ENCODE results near the gene PROKR2. TPM values are rescaled to one million over a fixed set of nuclear protein-coding genes. Genes with fewer than 3 reads are reported as not detected.

Gene PROKR2
- total RNA-seq: not detected in 2 replicates

DNA sequence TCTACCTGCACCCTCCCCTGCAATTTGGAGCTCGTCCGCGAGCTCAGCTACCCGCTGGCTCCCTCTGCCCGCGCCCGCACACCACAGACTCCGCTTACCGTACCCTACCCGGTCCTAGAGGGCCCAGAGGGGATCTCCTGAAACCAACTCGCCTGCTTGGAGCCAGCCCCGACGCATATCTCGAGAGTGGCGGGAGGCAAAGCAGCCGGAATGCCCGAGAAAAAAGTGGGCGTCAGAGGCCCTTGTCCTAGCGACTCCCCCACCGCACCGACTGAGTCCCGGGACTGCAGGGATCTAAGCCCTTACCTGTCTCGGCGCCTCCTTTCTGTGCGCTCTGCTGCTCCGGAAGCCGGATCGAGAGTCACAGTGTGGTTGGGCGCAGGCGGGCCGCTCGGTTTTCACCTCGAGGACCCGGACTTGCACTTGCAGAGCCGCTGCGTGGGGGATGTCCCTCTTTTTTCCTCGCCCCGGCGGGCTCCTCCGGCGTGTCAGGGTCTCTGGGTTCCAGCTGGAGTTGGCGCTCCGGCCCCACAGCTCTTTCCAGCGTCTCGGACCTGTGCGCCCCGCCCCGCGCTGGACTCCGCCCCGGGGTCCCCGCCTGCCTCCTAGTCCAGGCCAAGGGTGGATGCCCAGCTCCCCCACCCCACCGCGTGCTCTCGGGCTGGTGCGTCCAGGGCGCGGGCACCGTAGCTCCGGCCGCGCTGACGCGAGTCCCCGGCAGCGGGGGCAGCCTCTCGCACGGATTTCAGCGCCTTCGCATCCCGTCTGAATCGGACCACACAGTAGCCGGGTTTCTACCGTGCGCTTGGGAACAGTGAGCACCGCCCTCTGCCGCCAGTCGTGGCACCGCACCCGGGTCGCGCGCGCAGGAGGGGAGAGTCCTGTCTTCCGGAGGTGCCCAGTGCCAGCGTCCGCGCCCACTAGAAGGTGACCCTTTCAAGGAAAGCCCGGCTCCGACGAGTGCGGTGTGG, at the start of gene PROKR2:
Gene PROKR2 (minus strand): TSS at position 767 of the 971 bp plus-strand sequence. CDS start 2,585 bp downstream, outside the sequence.

Other genes with a start within 250 kb of the PROKR2 start
- gene TMEM230, start 203.9 kb downstream of the PROKR2 start, total RNA-seq: 96.3 and 100 TPM in 2 replicates
- gene PCNA, start 197.0 kb downstream of the PROKR2 start, total RNA-seq: 257 and 279 TPM in 2 replicates
- 9.5 and 9.6 TPM in 2 replicates for gene CDS2, start 189.9 kb downstream of the PROKR2 start, total RNA-seq